Psoas muscle (tissue), 8 donors: ENCODE data around the gene WDR6. TPM values are rescaled to one million over a fixed set of nuclear protein-coding genes. Genes with fewer than 3 reads are reported as not detected.

Experiments
- ATAC-seq, 4 donors: fragments of 200-7000 bp; cut with Tn5 transposase; one replicate each; pipeline ENCODE4 v1.9.1; 2020; ENCODE audit warnings: moderate library complexity in 3 of 4, mild to moderate bottlenecking in 2 of 4
- DNase-seq, 2 donors: peaks; one replicate each; pipeline ENCODE4 v3.0.0-alpha.2; 2020
- H3K27ac ChIP-seq: fragments of 200-600 bp; one replicate; pipeline ENCODE4 v1.8.0; 2022
- H3K27me3 ChIP-seq, 3 donors: fragments of 200-600 bp in 1 of 3; one replicate each; pipeline versions ENCODE4 v1.6.1 to v1.8.0; 2013 to 2022; ENCODE audit warnings: low read length in 2 of 3, mild to moderate bottlenecking in 2 of 3, moderate library complexity in 1 of 3; ENCODE audit not compliant: insufficient read depth in 3 of 3
- H3K36me3 ChIP-seq, 2 donors: fragments of 200-600 bp in 1 of 2; one replicate each; pipeline versions ENCODE4 v1.6.1 to v1.8.0; 2013 to 2022; ENCODE audit warnings: low read depth in 1 of 2, mild to moderate bottlenecking in 1 of 2, moderate library complexity in 1 of 2; ENCODE audit not compliant: insufficient read depth in 1 of 2
- H3K4me1 ChIP-seq: fragments of 200-600 bp; one replicate; pipeline ENCODE4 v1.8.0; 2022
- H3K4me3 ChIP-seq: fragments of 200-600 bp; one replicate; pipeline ENCODE4 v1.8.0; 2022; ENCODE audit warnings: mild to moderate bottlenecking
- H3K9me3 ChIP-seq: fragments of 200-600 bp; one replicate; pipeline ENCODE4 v1.8.0; 2022
- WGBS, 3 donors: extraction: QIAGEN DNeasy Blood & Tissue Kit; methylation state at CpG; one replicate each; pipeline versions ENCODE4 v1.1.6 to v1.1.7; 2013; 5-methylcytosine and 5-hydroxymethylcytosine counted together
- intact Hi-C, 2 donors: fragments of 100-400 bp; cut with DNase I; formaldehyde crosslinking; loops; one replicate each; pipeline versions ENCODE4 v1.11.0 to v1.14.2; 2022
- polyA plus RNA-seq, 3 donors: library from polyadenylated mRNA; stranded (reverse); fragments of 200-250 nt; gene quantifications; one replicate each; pipeline ENCODE4 v1.2.3, GENCODE V29; 2013
- total RNA-seq, 4 donors: library from RNA; stranded (reverse); fragmentation: NEBNext Ultra II Directional in 2 of 4; extraction: Animal tissue kit (Norgen Biotek cat#: 25700) in 2 of 4; gene quantifications; one replicate each; pipeline versions ENCODE4 v1.2.1 to v1.2.4, GENCODE V29; 2021 to 2023
- TF ChIP-seq, protein P1 (sequence below): fragments of 200-600 bp; IDR thresholded peaks from one replicate; pipeline ENCODE4 v1.8.0; 2022; ENCODE audit warnings: antibody characterized with exemption
- donor health status: healthy with polysubstance abuse.
- donor health status: DM: no; HTN: no; CAD: no; lungs with moderate emphysema.
- donor health status: Bipolar disorder and iron deficiency.
- donor health status: healthy.
- donor health status: DM: yes; HTN: yes; CAD: no.
- donor health status: DM: no; HTN: no; CAD: no.
- donor health status: DM: no; HTN: no; CAD: no.
- donor health status: DM: yes; HTN: yes; CAD: no.

WDR6 gene
- total and polyA plus RNA-seq, 7 donors, result 30.5 to 65.7 (median 55.1) TPM

DNA sequence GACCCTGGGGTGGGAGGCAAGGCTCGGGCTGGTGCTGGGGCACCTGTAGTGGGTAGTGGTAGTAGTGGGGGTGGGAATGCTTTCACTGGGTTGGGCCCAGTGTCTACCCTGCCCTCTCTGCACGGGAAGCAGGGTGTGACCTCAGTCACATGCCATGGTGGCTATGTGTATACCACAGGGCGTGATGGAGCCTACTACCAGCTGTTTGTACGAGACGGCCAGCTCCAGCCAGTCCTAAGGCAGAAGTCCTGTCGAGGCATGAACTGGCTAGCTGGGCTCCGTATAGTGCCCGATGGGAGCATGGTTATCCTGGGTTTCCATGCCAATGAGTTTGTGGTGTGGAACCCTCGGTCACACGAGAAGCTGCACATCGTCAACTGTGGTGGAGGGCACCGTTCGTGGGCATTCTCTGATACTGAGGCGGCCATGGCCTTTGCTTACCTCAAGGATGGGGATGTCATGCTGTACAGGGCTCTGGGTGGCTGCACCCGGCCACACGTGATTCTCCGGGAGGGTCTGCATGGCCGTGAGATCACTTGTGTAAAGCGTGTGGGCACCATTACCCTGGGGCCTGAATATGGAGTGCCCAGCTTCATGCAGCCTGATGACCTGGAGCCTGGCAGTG, 6.0 kb downstream of the WDR6 start:
- H3K36me3 ChIP-seq, result peaks cover 3 to 55% of the 10 kb centered on the region in 2 donors
- no peaks in the 10 kb centered on the region for H3K27me3 ChIP-seq
- TF ChIP-seq, protein P1, sequence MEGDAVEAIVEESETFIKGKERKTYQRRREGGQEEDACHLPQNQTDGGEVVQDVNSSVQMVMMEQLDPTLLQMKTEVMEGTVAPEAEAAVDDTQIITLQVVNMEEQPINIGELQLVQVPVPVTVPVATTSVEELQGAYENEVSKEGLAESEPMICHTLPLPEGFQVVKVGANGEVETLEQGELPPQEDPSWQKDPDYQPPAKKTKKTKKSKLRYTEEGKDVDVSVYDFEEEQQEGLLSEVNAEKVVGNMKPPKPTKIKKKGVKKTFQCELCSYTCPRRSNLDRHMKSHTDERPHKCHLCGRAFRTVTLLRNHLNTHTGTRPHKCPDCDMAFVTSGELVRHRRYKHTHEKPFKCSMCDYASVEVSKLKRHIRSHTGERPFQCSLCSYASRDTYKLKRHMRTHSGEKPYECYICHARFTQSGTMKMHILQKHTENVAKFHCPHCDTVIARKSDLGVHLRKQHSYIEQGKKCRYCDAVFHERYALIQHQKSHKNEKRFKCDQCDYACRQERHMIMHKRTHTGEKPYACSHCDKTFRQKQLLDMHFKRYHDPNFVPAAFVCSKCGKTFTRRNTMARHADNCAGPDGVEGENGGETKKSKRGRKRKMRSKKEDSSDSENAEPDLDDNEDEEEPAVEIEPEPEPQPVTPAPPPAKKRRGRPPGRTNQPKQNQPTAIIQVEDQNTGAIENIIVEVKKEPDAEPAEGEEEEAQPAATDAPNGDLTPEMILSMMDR, result no peak
- H3K4me3 ChIP-seq, result peak overlapping the region; percentile 7
- H3K27ac ChIP-seq, result peak overlapping the region; percentile 69
- ATAC-seq, result peak in 3 of 4 donors; percentile 16 to 40 (median 25)
- 65 to 78% (median 69%) methylated on average over 19 of the region's 19 CpGs for WGBS, 3 donors
- H3K9me3 ChIP-seq, result no peaks in the 10 kb centered on the region
- intact Hi-C loops, result no loop called here
- peaks cover 45% of the 10 kb centered on the region for H3K4me1 ChIP-seq
- no peak for DNase-seq

DNA sequence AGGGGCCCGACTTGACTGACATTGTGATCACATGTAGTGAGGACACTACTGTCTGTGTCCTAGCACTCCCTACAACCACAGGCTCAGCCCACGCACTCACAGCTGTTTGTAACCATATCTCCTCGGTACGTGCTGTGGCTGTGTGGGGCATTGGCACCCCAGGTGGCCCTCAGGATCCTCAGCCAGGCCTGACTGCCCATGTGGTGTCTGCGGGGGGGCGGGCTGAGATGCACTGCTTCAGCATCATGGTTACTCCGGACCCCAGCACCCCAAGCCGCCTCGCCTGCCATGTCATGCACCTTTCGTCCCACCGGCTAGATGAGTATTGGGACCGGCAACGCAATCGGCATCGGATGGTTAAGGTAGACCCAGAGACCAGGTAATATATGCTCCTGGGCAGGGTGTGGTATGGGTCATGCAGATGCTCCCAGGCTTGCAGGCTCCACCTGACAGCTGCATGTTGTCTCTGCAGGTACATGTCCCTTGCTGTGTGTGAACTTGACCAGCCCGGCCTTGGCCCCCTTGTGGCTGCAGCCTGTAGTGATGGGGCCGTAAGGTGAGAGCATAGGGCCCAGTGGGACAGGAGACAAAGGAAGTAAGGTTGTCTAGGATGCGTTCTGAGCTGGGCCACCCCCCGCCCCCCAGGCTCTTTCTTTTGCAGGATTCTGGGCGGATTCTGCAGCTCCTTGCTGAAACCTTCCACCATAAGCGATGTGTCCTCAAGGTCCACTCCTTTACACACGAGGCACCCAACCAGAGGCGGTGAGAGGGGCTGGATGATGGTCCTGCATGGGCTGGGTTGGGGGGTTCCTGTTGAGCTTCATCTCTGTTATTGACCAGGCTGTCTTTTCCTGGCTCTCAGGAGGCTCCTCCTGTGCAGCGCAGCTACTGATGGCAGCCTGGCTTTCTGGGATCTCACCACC, 6.8 kb downstream of the WDR6 start:
- no peaks in the 10 kb centered on the region for H3K9me3 ChIP-seq
- TF ChIP-seq, protein P1, result peak; percentile 51
- no peak overlapping the region for H3K4me3 ChIP-seq
- peak; percentile 40 to 56 (median 44) for ATAC-seq
- intact Hi-C loops, result no loop called here
- H3K36me3 ChIP-seq, result peaks cover 3 to 55% of the 10 kb centered on the region in 2 donors
- 68 to 73% (median 70%) methylated on average over 24 of the region's 24 CpGs for WGBS, 3 donors
- peak in 1 of 2 donors; percentile 67 for DNase-seq
- H3K4me1 ChIP-seq, result peaks cover 43% of the 10 kb centered on the region
- peak overlapping the region; percentile 69 for H3K27ac ChIP-seq
- H3K27me3 ChIP-seq, result no peaks in the 10 kb centered on the region

DNA sequence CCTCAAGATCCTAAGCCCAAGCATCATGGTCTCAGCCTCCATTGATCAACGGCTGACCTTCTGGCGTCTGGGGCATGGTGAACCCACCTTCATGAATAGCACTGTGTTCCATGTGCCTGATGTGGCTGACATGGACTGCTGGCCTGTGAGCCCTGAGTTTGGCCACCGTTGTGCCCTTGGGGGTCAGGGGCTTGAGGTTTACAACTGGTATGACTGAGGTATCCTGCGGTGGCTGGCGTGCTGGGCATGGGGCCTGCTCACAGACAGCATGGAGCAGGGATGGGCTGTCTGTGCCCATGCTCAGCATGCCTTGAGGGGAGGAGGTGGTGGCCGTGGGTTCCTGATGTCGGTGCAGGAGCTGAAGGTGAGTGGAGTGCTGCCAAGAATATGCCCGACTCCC, 7.9 kb downstream of the WDR6 start:
- H3K36me3 ChIP-seq, result peaks cover 3 to 51% of the 10 kb centered on the region in 2 donors
- H3K4me3 ChIP-seq, result no peak overlapping the region
- ATAC-seq, result no peak
- no peak for DNase-seq
- peaks cover 50% of the 10 kb centered on the region for H3K4me1 ChIP-seq
- no peaks in the 10 kb centered on the region for H3K9me3 ChIP-seq
- no peak overlapping the region for H3K27ac ChIP-seq
- WGBS, 3 donors, result 78 to 90% (median 79%) methylated on average over 8 of the region's 8 CpGs
- H3K27me3 ChIP-seq, result no peaks in the 10 kb centered on the region
- TF ChIP-seq, protein P1, result no peak
- intact Hi-C loops, result no loop called here

DNA sequence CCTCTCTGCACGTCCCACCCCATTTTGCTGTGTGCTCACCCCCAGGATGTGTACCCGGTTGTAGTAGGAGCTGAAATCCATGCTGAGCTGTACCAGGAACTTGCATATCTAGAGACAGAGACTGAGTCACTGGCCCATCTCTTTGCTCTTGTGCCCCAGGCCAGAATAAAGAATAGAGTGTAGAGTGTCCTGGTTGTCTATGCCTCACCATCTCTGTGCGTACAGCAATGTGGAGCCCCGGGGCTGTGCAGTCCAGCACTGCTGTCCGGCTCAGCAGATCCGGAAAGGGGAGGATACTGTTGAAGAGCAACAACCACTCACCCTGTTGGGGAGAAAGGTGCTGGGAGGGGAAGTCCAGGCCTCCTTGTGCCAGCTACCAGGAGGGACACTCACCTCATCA, 8.6 kb downstream of the WDR6 start:
- Histone ChIP-seq H3K36me3 (peaks cover 3 to 51% of the 10 kb centered on the region in 2 donors), H3K4me3 (no peak overlapping the region), H3K27ac (no peak overlapping the region), H3K4me1 (peaks cover 55% of the 10 kb centered on the region), H3K9me3 (no peaks in the 10 kb centered on the region), H3K27me3 (no peaks in the 10 kb centered on the region)
- intact Hi-C loops, result no loop called here
- 73 to 81% (median 75%) methylated on average over 6 of the region's 6 CpGs for WGBS, 3 donors
- TF ChIP-seq, protein P1, result no peak
- DNase-seq, result no peak
- no peak for ATAC-seq
